Middle frontal gyrus (tissue), 1 donor: ENCODE results near the gene TMEM191B.
"Not testable (repeated sequence)": the region's sequence is repeated elsewhere in the genome, so short reads cannot be mapped to it uniquely, and the experiment has no call there.

Source experiments
- DNase-seq: peaks from one replicate; pipeline ENCODE4 v3.0.0-alpha.2; 2015; ENCODE audit warnings: low spot score; ENCODE audit errors: extremely low spot score

TMEM191B gene

GRCh38 chr22:18558516-18558915, 30.9 kb downstream of the TMEM191B start:
- not testable (repeated sequence) for DNase-seq

DNA sequence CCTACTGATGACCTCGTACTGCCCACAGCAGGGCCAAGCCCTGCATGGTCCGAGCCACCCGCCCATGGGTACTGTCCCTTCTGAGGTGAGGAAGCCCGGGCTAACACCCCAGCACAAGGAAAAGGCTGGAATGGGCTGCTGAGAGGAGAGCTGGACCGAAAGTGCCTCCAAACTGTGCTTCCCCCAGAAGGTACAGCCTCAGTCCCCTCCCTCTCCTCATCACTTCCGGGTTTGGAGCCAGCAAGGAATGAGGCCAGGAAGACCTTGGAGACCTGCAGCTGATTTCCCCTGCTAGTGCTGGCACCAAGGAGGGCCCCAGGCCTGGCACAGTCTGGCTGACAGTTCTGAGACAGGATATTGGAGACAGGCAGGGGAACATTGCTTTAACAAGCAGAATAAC, 31.3 kb downstream of the TMEM191B start:
- DNase-seq = not testable (repeated sequence)

GRCh38 chr22:18560099-18560974, 32.7 kb downstream of the TMEM191B start:
- not testable (repeated sequence) for DNase-seq

DNA sequence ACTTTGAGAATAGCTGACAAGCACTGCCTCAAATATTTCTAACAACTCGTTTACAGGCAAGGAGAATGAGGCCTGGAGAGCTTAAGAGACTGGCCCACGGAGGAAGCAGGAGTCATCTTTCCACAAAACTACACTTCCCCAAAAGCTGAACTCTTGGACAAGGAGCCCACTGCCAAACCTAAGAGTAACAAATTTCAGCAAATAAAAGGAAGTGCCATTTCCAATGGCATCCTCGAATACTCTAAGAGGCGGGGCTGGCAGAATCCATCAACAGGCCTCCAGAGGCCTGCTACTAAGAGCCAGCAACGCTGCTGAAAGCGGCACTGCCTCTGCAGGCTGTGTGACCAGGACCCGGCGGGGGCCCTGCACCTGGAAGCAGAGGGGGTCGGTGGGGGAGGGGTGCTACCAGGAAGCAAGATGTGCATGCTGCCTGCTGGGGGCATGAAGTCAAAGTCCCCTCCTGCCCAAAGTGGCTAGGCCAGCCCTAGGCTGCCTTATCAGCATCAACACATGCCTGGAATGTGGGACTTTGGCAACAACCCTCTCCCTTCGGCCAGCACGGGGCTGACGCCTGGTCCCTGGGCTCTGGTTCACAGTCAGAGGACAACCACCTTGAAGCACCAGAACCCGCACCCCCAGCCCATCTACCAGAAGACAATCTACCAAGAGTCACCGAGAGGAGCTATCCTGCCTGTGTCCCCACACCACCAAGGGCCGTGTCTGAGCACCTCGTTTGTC, 43.1 kb downstream of the TMEM191B start:
- not testable (repeated sequence) for DNase-seq

- not testable (repeated sequence) for DNase-seq
These were observed 46.0 kb downstream of the TMEM191B start for GRCh38 chr22:18573483-18574164.

- DNase-seq = not testable (repeated sequence)
These were observed 47.0 kb downstream of the TMEM191B start for GRCh38 chr22:18574555-18574954.

DNA sequence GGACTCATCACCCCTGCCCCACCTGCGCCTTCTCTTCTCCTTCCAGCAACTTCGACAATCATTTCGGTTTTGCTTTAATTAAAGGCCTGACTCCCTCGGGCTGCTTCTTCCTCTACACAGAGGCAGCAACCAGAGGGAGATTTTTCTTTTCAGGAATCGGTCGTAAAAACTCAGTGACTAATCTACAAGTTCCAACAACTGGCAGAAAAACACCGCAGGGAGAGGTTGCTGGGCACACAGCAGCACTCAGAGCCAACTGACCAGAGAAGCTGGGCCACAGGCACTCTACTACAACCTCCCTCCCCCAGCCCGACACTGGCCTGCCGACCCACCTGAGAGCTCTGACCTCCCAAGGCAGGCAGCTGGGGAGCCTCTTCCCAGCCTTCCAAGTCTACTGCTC, 48.1 kb downstream of the TMEM191B start:
- not testable (repeated sequence) for DNase-seq

DNA sequence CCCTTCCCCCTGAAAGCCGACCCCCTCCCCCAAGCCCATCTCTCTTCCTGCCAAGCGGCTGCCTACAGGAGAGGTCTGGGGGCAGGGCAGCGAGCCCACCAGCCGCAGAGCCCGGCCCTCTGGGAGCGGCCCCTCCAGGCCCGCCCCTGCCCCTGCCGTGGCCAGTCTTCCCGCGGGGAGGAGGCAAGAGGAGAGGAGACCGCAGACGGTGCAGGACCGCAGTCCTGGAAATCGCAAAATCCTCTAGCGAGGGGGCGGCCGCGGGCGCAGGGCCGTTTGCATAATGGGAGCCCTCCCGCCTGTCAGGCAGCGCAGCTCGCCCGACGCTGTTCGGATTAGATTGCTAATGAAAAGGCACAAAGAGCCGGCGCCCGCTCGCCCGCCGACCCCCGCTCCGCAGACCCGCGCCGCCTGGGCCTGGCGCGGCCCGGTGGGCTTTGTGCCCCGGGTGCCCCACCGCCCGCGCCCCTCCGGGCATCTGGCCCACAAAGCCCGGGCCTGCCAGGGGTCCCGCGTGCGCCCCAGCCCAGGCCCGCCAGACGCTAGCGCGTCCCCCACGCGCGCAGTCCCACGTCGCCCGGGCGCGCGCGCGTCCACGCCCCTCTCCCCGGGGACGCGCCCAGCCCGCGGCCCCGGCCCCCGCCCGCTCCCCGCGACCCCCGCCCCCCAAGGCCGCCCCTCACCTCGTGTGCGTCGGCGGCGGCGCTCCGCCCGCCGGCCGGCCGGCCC, 49.7 kb downstream of the TMEM191B start:
- not testable (repeated sequence) for DNase-seq

DNA sequence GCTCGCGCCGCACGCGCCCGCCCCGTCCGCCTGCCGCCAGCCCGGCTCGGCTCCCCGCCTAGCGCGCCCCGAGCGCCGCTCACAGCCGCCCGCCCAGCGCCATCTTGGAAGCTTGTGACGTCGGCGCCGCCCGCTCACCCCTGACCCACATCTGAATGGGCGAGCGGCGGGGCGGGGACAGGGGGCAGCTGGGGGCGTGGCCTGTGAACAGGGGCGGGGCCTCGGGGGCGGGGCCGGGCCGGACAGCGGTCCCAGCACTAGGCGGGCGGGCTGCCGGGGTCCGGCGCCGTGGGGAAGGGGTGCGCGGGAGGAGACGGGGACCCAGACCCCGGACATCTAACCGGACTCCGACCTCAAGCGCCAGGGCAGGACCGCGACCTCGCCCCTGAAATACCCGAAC, 50.2 kb downstream of the TMEM191B start:
- DNase-seq = not testable (repeated sequence)
